K562 (cell line): Measurements from ENCODE around the gene CHIC2. TPM values are rescaled to one million over a fixed set of nuclear protein-coding genes. Genes with fewer than 3 reads are reported as not detected.

Experiments
- ATAC-seq: fragments of 200-7000 bp; cut with Tn5 transposase; 3 replicates; pipeline ENCODE4 v1.9.1; 2020; ENCODE audit warnings: moderate library complexity
- BruUV-seq: library from RNA; stranded (reverse); fragments of 400-500 nt; replicated peaks from 2 replicates; lab custom pipeline; 2021; lab: Mats Ljungman, UMichigan
- CTCF ChIA-PET: fragments of 300-600 bp; formaldehyde crosslinking; extraction: SDS; loops from one replicate; lab custom pipeline; 2021; ENCODE audit warnings: low intra/inter-chr PET ratio; lab: Yijun Ruan, JAX
- POLR2A ChIA-PET: fragments of 300-600, 350-650 bp; sonication (Branson Sonifier 250); formaldehyde crosslinking; extraction: SDS; loops from one replicate; lab custom pipeline; 2021; ENCODE audit warnings: antibody characterized with exemption, inconsistent platforms; lab: Yijun Ruan, JAX
- DNase-seq, 4 experiments: peaks; one replicate each; pipeline versions ENCODE4 v3.0.0 to v3.0.0-alpha.2; 2011 to 2018; ENCODE audit warnings: low spot score in 3 of 4, mixed read lengths in 3 of 4; ENCODE audit errors: extremely low read depth in 1 of 4
- FAIRE-seq: peaks from 2 replicates; lab custom pipeline; 2011; peaks lifted over from hg19 to GRCh38; lab: Jason Lieb, UNC
- H2AFZ ChIP-seq: 2 replicates; pipeline ENCODE4 v1.6.0; 2011; ENCODE audit warnings: low read depth, low read length, control low read depth, inconsistent platforms
- H3K27ac ChIP-seq: fragments of 200-600 bp; 3 replicates; pipeline ENCODE4 v1.8.0; 2011; ENCODE audit warnings: low read depth, mild to moderate bottlenecking, control low read depth, inconsistent platforms, low read length, moderate library complexity, mixed read lengths; ENCODE audit errors: extremely low read depth
- H3K27me3 ChIP-seq, 2 experiments: fragments of 300-600 bp in 1 of 2; 2 replicates in 1 of 2; 3 replicates in 1 of 2; pipeline versions ENCODE4 v1.6.0 to v1.8.0; 2011; ENCODE audit warnings: inconsistent platforms in 2 of 2, low read length in 2 of 2, mild to moderate bottlenecking in 1 of 2, mixed read lengths in 1 of 2, moderate library complexity in 1 of 2; ENCODE audit not compliant: control insufficient read depth in 2 of 2, insufficient read depth in 2 of 2
- H3K36me3 ChIP-seq: fragments of 300-600 bp; 3 replicates; pipeline ENCODE4 v1.8.0; 2011; ENCODE audit warnings: mild to moderate bottlenecking, low read length, inconsistent platforms; ENCODE audit not compliant: control insufficient read depth, insufficient read depth
- H3K4me1 ChIP-seq, 2 experiments: fragments of 200-600 bp in 1 of 2; replicated peaks in 1 of 2; 2 replicates in 1 of 2; 3 replicates in 1 of 2; pipeline versions ENCODE4 v1.5.1 to v1.8.0; 2011; ENCODE audit warnings: inconsistent platforms in 2 of 2, low read length in 2 of 2, mild to moderate bottlenecking in 1 of 2, mixed read lengths in 1 of 2, moderate library complexity in 1 of 2; ENCODE audit not compliant: control insufficient read depth in 2 of 2, insufficient read depth in 2 of 2
- H3K4me2 ChIP-seq: 2 replicates; pipeline ENCODE4 v1.6.1; 2011; ENCODE audit warnings: low read length, control low read depth, inconsistent platforms, mixed read lengths; ENCODE audit not compliant: insufficient read depth
- H3K4me3 ChIP-seq: fragments of 200-600 bp; sonication (generic), shearing (Covaris generic); 2 replicates; pipeline ENCODE4 v1.5.1; 2016; ENCODE audit warnings: control low read depth, inconsistent platforms
- H3K79me2 ChIP-seq: fragments of 200-600 bp; 3 replicates; pipeline ENCODE4 v1.8.0; 2011; ENCODE audit warnings: low read length, inconsistent platforms; ENCODE audit not compliant: control insufficient read depth, insufficient read depth
- H3K9ac ChIP-seq, 2 experiments: 2 replicates each; pipeline versions ENCODE4 v1.6.0 to v1.6.1; 2011; ENCODE audit warnings: low read depth in 2 of 2, low read length in 2 of 2, control low read depth in 1 of 2, inconsistent platforms in 1 of 2, mild to moderate bottlenecking in 1 of 2, mixed read lengths in 1 of 2; ENCODE audit not compliant: insufficient read depth in 1 of 2
- H3K9me1 ChIP-seq: one replicate; pipeline ENCODE4 v1.6.0; 2011; ENCODE audit warnings: inconsistent platforms, mild to moderate bottlenecking, low read length, moderate library complexity; ENCODE audit not compliant: control insufficient read depth, insufficient read depth
- H3K9me3 ChIP-seq: replicated peaks from 2 replicates; pipeline ENCODE4 v1.5.1; 2011; ENCODE audit warnings: low read depth, low read length, inconsistent platforms; ENCODE audit not compliant: control insufficient read depth, insufficient read depth
- H4K20me1 ChIP-seq: replicated peaks from 2 replicates; pipeline ENCODE4 v1.6.1; 2011; ENCODE audit warnings: low read length, inconsistent platforms, mixed read lengths; ENCODE audit not compliant: control insufficient read depth, insufficient read depth
- CAMTA2 ChIP-seq: fragments of 250-450 bp; sonication (Bioruptor Pico); conservative IDR thresholded peaks from 2 replicates; pipeline ENCODE4 v1.5.1; 2022
- CTCF ChIP-seq, 3 experiments: IDR thresholded peaks in 2 of 3; conservative IDR thresholded peaks in 1 of 3; 2 replicates each; pipeline ENCODE4 v1.5.1; 2011 to 2012; ENCODE audit warnings: low read length in 3 of 3, mild to moderate bottlenecking in 3 of 3, control low read depth in 2 of 3, improper control_type of control experiment in 1 of 3, inconsistent platforms in 1 of 3, low read depth in 1 of 3, mixed read lengths in 1 of 3, moderate library complexity in 1 of 3; ENCODE audit not compliant: insufficient read depth in 2 of 3
- EHMT2 ChIP-seq: fragments of 450-650 bp; IDR thresholded peaks from 2 replicates; pipeline ENCODE4 v1.6.1; 2018; ENCODE audit warnings: antibody characterized with exemption
- ETS2 ChIP-seq: IDR thresholded peaks from 2 replicates; pipeline ENCODE4 v1.6.1; 2016; ENCODE audit warnings: borderline replicate concordance, missing genetic modification characterization, mild to moderate bottlenecking, moderate library complexity, missing compliant biosample characterization; ENCODE audit not compliant: poor library complexity, severe bottlenecking
- FUS ChIP-seq: fragments of 200-400 bp; formaldehyde crosslinking; optimal IDR thresholded peaks from 2 replicates; pipeline ENCODE3; 2017; ENCODE audit warnings: low read depth, low read length
- GTF2B ChIP-seq: IDR thresholded peaks from 2 replicates; pipeline ENCODE4 v1.6.1; 2011; ENCODE audit not compliant: insufficient read length; ENCODE audit errors: extremely low read depth
- MCM5 ChIP-seq: fragments of 450-650 bp; IDR thresholded peaks from 2 replicates; pipeline ENCODE4 v1.6.1; 2016; ENCODE audit warnings: low read depth
- PPARD ChIP-seq: fragments of 250-450 bp; sonication (Bioruptor Pico); IDR thresholded peaks from 2 replicates; pipeline ENCODE4 v1.8.0; 2022; ENCODE audit warnings: inconsistent platforms, mild to moderate bottlenecking, moderate library complexity
- SETDB1 ChIP-seq: IDR thresholded peaks from one replicate; pipeline ENCODE4 v1.6.1; 2012; ENCODE audit warnings: low read length, control low read depth, inconsistent platforms
- SMARCB1 ChIP-seq: IDR thresholded peaks from 2 replicates; pipeline ENCODE4 v1.6.1; 2011; ENCODE audit warnings: improper control_type of control experiment, low read depth; ENCODE audit not compliant: insufficient read length
- SNIP1 ChIP-seq: fragments of 450-650 bp; IDR thresholded peaks from 2 replicates; pipeline ENCODE4 v1.7.1; 2017; ENCODE audit warnings: low read depth, mild to moderate bottlenecking
- TAF15 ChIP-seq: fragments of 200-400 bp; formaldehyde crosslinking; IDR thresholded peaks from 2 replicates; pipeline ENCODE4 v1.6.1; 2017; ENCODE audit warnings: mild to moderate bottlenecking, low read depth, low read length, moderate library complexity
- TBP ChIP-seq: optimal IDR thresholded peaks from 2 replicates; pipeline ENCODE3; 2011; ENCODE audit warnings: low read depth, low read length, improper control_type of control experiment
- TSC22D4 ChIP-seq: fragments of 450-650 bp; IDR thresholded peaks from 2 replicates; pipeline ENCODE4 v1.6.1; 2016; ENCODE audit warnings: missing genetic modification characterization, missing biosample characterization, control low read depth
- ZBED1 ChIP-seq: IDR thresholded peaks from 2 replicates; pipeline ENCODE4 v1.6.1; 2014
- ZC3H4 ChIP-seq: sonication (generic); formaldehyde crosslinking; IDR thresholded peaks from 2 replicates; pipeline ENCODE4 v1.9.0; 2021; ENCODE audit warnings: missing genetic modification reagents, borderline replicate concordance
- ZFP1 ChIP-seq: fragments of 450-650 bp; formaldehyde crosslinking; IDR thresholded peaks from 2 replicates; pipeline ENCODE4 v1.4.0; 2020; ENCODE audit warnings: mild to moderate bottlenecking, mixed read lengths
- ZFP36 ChIP-seq: fragments of 150-350 bp; IDR thresholded peaks from 2 replicates; pipeline ENCODE4 v1.6.1; 2018; ENCODE audit warnings: low read length, low read depth; ENCODE audit not compliant: partially characterized antibody
- ZNF165 ChIP-seq: fragments of 250-450 bp; sonication (Bioruptor Pico); IDR thresholded peaks from 2 replicates; pipeline ENCODE4 v1.4.0; 2020; ENCODE audit warnings: borderline replicate concordance
- ZNF184 ChIP-seq: sonication (generic); formaldehyde crosslinking; IDR thresholded peaks from 2 replicates; pipeline ENCODE4 v1.5.0; 2020; ENCODE audit warnings: missing genetic modification reagents
- ZNF780A ChIP-seq: fragments of 250-450 bp; sonication (Bioruptor Pico); IDR thresholded peaks from 2 replicates; pipeline ENCODE4 v1.5.0; 2021; ENCODE audit warnings: mild to moderate bottlenecking
- WGBS: fragments of 100-300 bp; shearing (Covaris generic); methylation state at CpG from one replicate; pipeline ENCODE4 v1.1.6; 2016; ENCODE audit warnings: low coverage, mixed read lengths; ENCODE audit not compliant: insufficient coverage; ENCODE audit errors: missing lambda C conversion rate; 5-methylcytosine and 5-hydroxymethylcytosine counted together
- in situ Hi-C: fragments of 300-500 bp; cut with MboI; formaldehyde crosslinking; loops from 4 replicates; pipeline ENCODE4 v1.15.0; 2018; ENCODE audit warnings: inconsistent platforms, mixed read lengths
- intact Hi-C: fragments of 100-400 bp; cut with micrococcal nuclease; formaldehyde crosslinking; loops from 2 replicates; pipeline ENCODE4 v1.14.2; 2022
- polyA plus RNA-seq, 8 experiments: library from polyadenylated mRNA; depleted of rRNA in 4 of 8; stranded (reverse) in 5 of 8; unstranded in 3 of 8; fragments of >200 nt; fragmentation: Nextera tagmentation in 2 of 8; fragmentation: Illumina TruSeq in 1 of 8; extraction: Ambion mirVana in 2 of 8; extraction: Trizol in 1 of 8; gene quantifications; 2 replicates each; pipeline versions ENCODE4 v1.2.1 to v1.2.3, GENCODE V29; 2011 to 2014; ENCODE audit warnings: inconsistent platforms in 1 of 8, missing spikeins in 1 of 8
- total RNA-seq, 7 experiments: library from RNA; depleted of rRNA in 6 of 7; stranded (reverse); fragments of >200 nt in 6 of 7; fragmentation: Illumina TruSeq in 2 of 7; extraction: Trizol in 2 of 7; gene quantifications; 2 replicates each; pipeline versions ENCODE4 v1.2.1 to v1.2.3, GENCODE V29; 2011 to 2021; ENCODE audit warnings: low replicate concordance in 1 of 7

The CHIC2 gene
- total and polyA plus RNA-seq, 9 of the 15 experiments (the other 6 are each of a cell fraction or from before 2014, with no cell fraction given): 0.89 to 25.1 (median 12.1) TPM

GRCh38 chr4:53963781-53964180, 100.6 kb downstream of the CHIC2 start (continued):
- no peak for TF ChIP-seq EHMT2

GRCh38 chr4:53963336-53963735, 101.1 kb downstream of the CHIC2 start:
- TF ChIP-seq SMARCB1 (no peak), CTCF (IDR thresholded peaks at IDR 0.05 in 2 of 3, conservative IDR thresholded peaks at IDR 0.05 in 1 of 3; ENCODE audit: insufficient read depth in 2 of 3, low read depth in 1 of 3, low read length in 3 of 3) (no peak), SETDB1 (no peak), SNIP1 (no peak), GTF2B (no peak), CAMTA2 (CRISPR knock-in tag) (no peak), PPARD (CRISPR knock-in tag) (no peak), TSC22D4 (tag) (no peak), MCM5 (no peak), ZFP36 (no peak), TAF15 (no peak), ETS2 (tag) (no peak), ZNF780A (CRISPR knock-in tag) (no peak), ZBED1 (no peak), ZFP1 (CRISPR knock-in tag) (no peak), TBP (no peak), ZNF165 (CRISPR knock-in tag) (no peak), ZC3H4 (no peak), FUS (no peak), ZNF184 (CRISPR knock-in tag) (no peak)
- FAIRE-seq (no peak), ATAC-seq (no peak), DNase-seq (no peak)
- H3K79me2 ChIP-seq: no peaks in the 10 kb centered on the region
- ChIA-PET CTCF (no interaction called here), POLR2A (no interaction called here)
- H3K9me1 ChIP-seq: no peaks in the 10 kb centered on the region
- peaks cover 2 to 28% of the 10 kb centered on the region in 2 experiments; a peak in 4 of 5 replicates for H3K27me3 ChIP-seq
- H3K4me3 ChIP-seq: no peak overlapping the region
- no peaks in the 10 kb centered on the region for H3K9me3 ChIP-seq
- no peaks in the 10 kb centered on the region for H4K20me1 ChIP-seq
- no peaks in the 10 kb centered on the region for H3K36me3 ChIP-seq
- WGBS: 2% methylated on average over 4 of the region's 4 CpGs
- intact Hi-C loops (no loop called here), in situ Hi-C loops (no loop called here)
- BruUV-seq: no TSS peak
- H3K4me2 ChIP-seq: no peak overlapping the region
- no peak overlapping the region for H2AFZ ChIP-seq
- no peaks in the 10 kb centered on the region for H3K4me1 ChIP-seq
- no peak overlapping the region for H3K27ac ChIP-seq
- no peak overlapping the region for H3K9ac ChIP-seq
